Stomach (tissue), 4 donors: ENCODE data around the gene ZNF248.

Experiments
- POLR2A ChIP-seq, 4 donors: fragments of 450-650 bp; IDR thresholded peaks; one replicate each; pipeline ENCODE4 v1.6.1; 2016; ENCODE audit warnings: antibody characterized with exemption in 4 of 4, control low read depth in 2 of 4, mild to moderate bottlenecking in 1 of 4, moderate library complexity in 1 of 4
- POLR2AphosphoS5 ChIP-seq, 3 donors: sonication (generic); formaldehyde crosslinking; IDR thresholded peaks; one replicate each; pipeline ENCODE4 v1.6.1; 2016; ENCODE audit warnings: antibody characterized with exemption in 3 of 3
- TF ChIP-seq, protein P1 (sequence below), 7 experiments: fragments of 450-650 bp in 4 of 7; fragments of 200-600 bp in 3 of 7; sonication (generic) in 3 of 7; IDR thresholded peaks; one replicate each; pipeline ENCODE4 v1.5.1; 2016 to 2019; ENCODE audit warnings: antibody characterized with exemption in 7 of 7, control low read depth in 2 of 7, mild to moderate bottlenecking in 1 of 7

DNA sequence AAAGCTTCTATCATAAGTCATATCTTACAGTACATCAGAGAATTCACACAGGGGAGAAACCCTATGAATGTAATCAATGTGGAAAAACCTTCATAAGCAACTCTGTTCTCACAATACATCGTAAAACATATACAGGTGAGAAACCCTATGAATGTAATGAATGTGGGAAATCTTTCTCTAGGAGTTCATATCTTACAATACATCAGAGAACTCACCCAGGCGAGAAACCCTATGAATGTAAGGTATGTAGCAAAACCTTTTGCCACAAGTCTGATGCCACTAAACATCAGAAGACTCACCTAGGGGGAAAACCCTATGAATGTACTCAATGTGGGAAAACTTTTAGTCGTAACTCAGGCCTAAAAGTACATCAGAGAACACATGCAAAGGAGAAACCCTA, 38.3 kb upstream of the ZNF248 start:
- no peak for TF ChIP-seq POLR2AphosphoS5 (IDR thresholded peaks at IDR 0.05)
- TF ChIP-seq, protein P1, sequence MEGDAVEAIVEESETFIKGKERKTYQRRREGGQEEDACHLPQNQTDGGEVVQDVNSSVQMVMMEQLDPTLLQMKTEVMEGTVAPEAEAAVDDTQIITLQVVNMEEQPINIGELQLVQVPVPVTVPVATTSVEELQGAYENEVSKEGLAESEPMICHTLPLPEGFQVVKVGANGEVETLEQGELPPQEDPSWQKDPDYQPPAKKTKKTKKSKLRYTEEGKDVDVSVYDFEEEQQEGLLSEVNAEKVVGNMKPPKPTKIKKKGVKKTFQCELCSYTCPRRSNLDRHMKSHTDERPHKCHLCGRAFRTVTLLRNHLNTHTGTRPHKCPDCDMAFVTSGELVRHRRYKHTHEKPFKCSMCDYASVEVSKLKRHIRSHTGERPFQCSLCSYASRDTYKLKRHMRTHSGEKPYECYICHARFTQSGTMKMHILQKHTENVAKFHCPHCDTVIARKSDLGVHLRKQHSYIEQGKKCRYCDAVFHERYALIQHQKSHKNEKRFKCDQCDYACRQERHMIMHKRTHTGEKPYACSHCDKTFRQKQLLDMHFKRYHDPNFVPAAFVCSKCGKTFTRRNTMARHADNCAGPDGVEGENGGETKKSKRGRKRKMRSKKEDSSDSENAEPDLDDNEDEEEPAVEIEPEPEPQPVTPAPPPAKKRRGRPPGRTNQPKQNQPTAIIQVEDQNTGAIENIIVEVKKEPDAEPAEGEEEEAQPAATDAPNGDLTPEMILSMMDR (IDR thresholded peaks at IDR 0.05), result no peak
- TF ChIP-seq POLR2A (IDR thresholded peaks at IDR 0.05), result no peak
